ENCODE data around the gene UCP2.

GRCh38 chr11:73971175-73971719 lies 11.4 kb downstream of the UCP2 start:
- TF ChIP-seq POLR2AphosphoS5 (IDR thresholded peaks at IDR 0.05) = no peak
- no peak for TF ChIP-seq CTCF (IDR thresholded peaks at IDR 0.05)
- TF ChIP-seq EP300 (IDR thresholded peaks at IDR 0.05) = no peak
- TF ChIP-seq POLR2A (IDR thresholded peaks at IDR 0.05) = no peak
